Activated effector memory CD4-positive, alpha-beta T cell treated with anti-CD3 and anti-CD28 coated beads, Interleukin-2, amount 50 U/mL, for 16 hours (primary cell): Measurements from ENCODE around the gene MIX23.

Experiments used
- DNase-seq: peaks from one replicate; pipeline ENCODE4 v3.0.0-alpha.2; 2020

The MIX23 gene

GRCh38 chr3:122343654-122344053, 39.4 kb downstream of the MIX23 start:
- no peak for DNase-seq

- no peak for DNase-seq
Observed at GRCh38 chr3:122342803-122343202, 40.2 kb downstream of the MIX23 start.

- no peak for DNase-seq
Observed at GRCh38 chr3:122332551-122332950, 50.5 kb downstream of the MIX23 start.

- DNase-seq = no peak
Observed at GRCh38 chr3:122331886-122332285, 51.1 kb downstream of the MIX23 start.

GRCh38 chr3:122325769-122326168, 57.3 kb downstream of the MIX23 start:
- DNase-seq = no peak

DNA sequence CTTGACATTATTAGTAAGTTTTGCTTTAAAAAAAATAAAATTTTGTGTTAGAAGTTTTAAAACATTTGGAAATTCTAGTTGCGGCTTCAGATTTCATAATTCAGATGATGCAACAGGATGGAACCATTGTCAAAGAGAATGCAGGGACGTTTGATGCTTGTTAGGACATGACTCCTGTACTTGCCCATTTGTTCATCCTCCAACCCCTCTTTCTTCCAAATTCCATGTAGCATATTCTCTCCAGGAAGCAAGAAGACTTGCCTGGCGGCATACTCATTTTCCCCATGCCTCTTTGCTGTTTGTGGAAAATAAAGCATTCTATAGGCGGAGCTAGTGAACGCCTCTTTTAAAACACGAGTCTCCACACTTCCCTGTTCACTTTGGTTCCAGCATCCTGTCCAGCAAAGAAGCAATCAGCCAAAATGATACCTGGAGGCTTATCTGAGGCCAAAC, 58.1 kb downstream of the MIX23 start, which contains the start of gene CSTA:
TSS of gene CSTA (plus strand) at position 378 of the 453 bp plus-strand sequence. CDS start at position 423, 45 bp downstream.
- DNase-seq = no peak

GRCh38 chr3:122322095-122323075, 60.6 kb downstream of the MIX23 start:
- no peak for DNase-seq

- no peak for DNase-seq
Observed at GRCh38 chr3:122318620-122319019, 64.4 kb downstream of the MIX23 start.

GRCh38 chr3:122316368-122316767, 66.7 kb downstream of the MIX23 start:
- DNase-seq = no peak

GRCh38 chr3:122315619-122316018, 67.4 kb downstream of the MIX23 start:
- DNase-seq = no peak

DNA sequence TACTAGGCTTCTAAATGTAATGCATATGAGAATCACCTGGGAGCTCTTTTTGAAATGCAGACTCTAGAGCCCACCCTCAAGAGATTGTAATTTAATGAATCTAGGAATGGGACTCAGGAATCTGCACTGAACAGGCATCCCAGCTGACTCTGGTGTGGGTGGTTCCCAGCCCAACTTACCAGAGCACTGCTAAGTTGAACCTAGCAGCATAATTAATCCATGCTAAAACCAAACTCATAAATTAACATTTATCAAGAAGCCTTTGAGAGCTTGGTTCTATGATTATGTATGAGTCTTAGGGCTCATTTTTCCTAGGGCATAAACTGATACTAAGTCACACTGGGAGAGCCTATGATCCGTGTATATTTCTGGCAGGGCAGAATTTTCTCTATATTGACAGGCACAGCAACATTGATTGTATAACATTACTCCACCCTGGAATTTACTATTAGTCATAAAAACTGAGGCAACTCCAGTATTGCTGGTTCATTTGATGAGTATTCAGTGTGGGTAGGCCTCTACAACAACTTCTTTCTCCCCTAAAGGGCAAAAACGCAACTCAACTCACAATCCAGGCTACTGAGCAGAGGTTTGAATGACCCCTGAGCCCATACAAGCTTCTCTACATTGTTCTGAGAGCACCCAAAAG, 68.7 kb downstream of the MIX23 start:
- no peak for DNase-seq

GRCh38 chr3:122313281-122313680, 69.8 kb downstream of the MIX23 start:
- DNase-seq = no peak

- no peak for DNase-seq
Observed at GRCh38 chr3:122312826-122313225, 70.2 kb downstream of the MIX23 start.

DNA sequence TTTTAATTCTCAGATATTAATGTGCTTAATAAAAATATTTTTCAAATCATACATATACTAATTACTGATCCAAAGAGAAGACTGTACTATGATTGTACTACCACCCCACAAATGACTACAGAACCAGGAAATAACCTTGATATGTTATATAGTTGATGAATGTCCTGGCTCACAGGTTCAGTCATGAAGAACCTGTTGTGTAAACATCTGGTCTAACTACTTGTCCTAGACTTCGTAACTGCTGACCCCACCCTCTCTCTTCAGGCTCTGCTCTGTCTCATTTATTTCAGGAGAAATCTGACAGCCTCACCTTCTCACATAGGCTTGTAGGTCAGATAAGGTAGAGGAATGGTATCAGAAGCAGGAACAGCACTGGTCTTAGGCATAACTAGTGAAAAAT, 72.7 kb downstream of the MIX23 start:
- DNase-seq = no peak
